Progenitor cell of endocrine pancreas (in vitro differentiated cells): Measurements from ENCODE around the gene TEAD1. TPM values are rescaled to one million over a fixed set of nuclear protein-coding genes. Genes with fewer than 3 reads are reported as not detected.

Source experiments
- DNase-seq: peaks from one replicate; pipeline ENCODE4 v3.0.0; 2021; ENCODE audit warnings: low spot score; ENCODE audit not compliant: unreplicated experiment
- H3K27ac Mint-ChIP-seq: 2 replicates; pipeline ENCODE4 v1.8.0; 2021; ENCODE audit warnings: mild to moderate bottlenecking, moderate library complexity, mixed read lengths
- H3K27me3 Mint-ChIP-seq: 2 replicates; pipeline ENCODE4 v1.8.0; 2021; ENCODE audit warnings: mixed read lengths
- H3K36me3 Mint-ChIP-seq: 2 replicates; pipeline ENCODE4 v1.8.0; 2022; ENCODE audit warnings: mixed read lengths; ENCODE audit not compliant: insufficient read depth
- H3K4me1 Mint-ChIP-seq: 2 replicates; pipeline ENCODE4 v1.8.0; 2021; ENCODE audit warnings: low read depth, mixed read lengths
- H3K4me3 Mint-ChIP-seq: 2 replicates; pipeline ENCODE4 v1.8.0; 2021; ENCODE audit warnings: low read depth, mild to moderate bottlenecking, moderate library complexity, mixed read lengths
- H3K9me3 Mint-ChIP-seq: 2 replicates; pipeline ENCODE4 v1.8.0; 2021; ENCODE audit warnings: low read depth, mixed read lengths
- CTCF ChIP-seq: fragments of 200-600 bp; sonication (generic); IDR thresholded peaks from one replicate; pipeline ENCODE4 v1.5.0; 2021; ENCODE audit warnings: antibody characterized with exemption, mild to moderate bottlenecking; ENCODE audit not compliant: unreplicated experiment
- total RNA-seq: library from RNA; stranded (reverse); gene quantifications from 2 replicates; pipeline ENCODE4 v1.2.1, GENCODE V29; 2021

TEAD1 gene
- total RNA-seq, 1 donor from 2014 or later, result 92.4 TPM

GRCh38 chr11:12897867-12898266, 223.6 kb downstream of the TEAD1 start:
- peak overlapping the region; percentile 25 for H3K27ac Mint-ChIP-seq
- TF ChIP-seq CTCF, result no peak
- peaks cover 17% of the 10 kb centered on the region for H3K36me3 Mint-ChIP-seq
- H3K4me3 Mint-ChIP-seq, result no peak overlapping the region
- peaks cover 8% of the 10 kb centered on the region for H3K4me1 Mint-ChIP-seq
- no peak for DNase-seq
- no peaks in the 10 kb centered on the region for H3K27me3 Mint-ChIP-seq
- no peaks in the 10 kb centered on the region for H3K9me3 Mint-ChIP-seq

- peaks cover 15% of the 10 kb centered on the region for H3K36me3 Mint-ChIP-seq
- H3K4me3 Mint-ChIP-seq, result no peak overlapping the region
- DNase-seq, result no peak
- H3K27ac Mint-ChIP-seq, result no peak overlapping the region
- no peaks in the 10 kb centered on the region for H3K4me1 Mint-ChIP-seq
- no peaks in the 10 kb centered on the region for H3K27me3 Mint-ChIP-seq
- H3K9me3 Mint-ChIP-seq, result no peaks in the 10 kb centered on the region
- no peak for TF ChIP-seq CTCF
These were observed 226.3 kb downstream of the TEAD1 start for GRCh38 chr11:12900496-12900895.

GRCh38 chr11:12901272-12901671, 227.1 kb downstream of the TEAD1 start:
- peak overlapping the region; percentile 7 for H3K27ac Mint-ChIP-seq
- H3K4me1 Mint-ChIP-seq, result no peaks in the 10 kb centered on the region
- no peak for TF ChIP-seq CTCF
- DNase-seq, result no peak
- H3K9me3 Mint-ChIP-seq, result no peaks in the 10 kb centered on the region
- H3K27me3 Mint-ChIP-seq, result no peaks in the 10 kb centered on the region
- H3K36me3 Mint-ChIP-seq, result peaks cover 17% of the 10 kb centered on the region
- H3K4me3 Mint-ChIP-seq, result no peak overlapping the region

- H3K4me3 Mint-ChIP-seq, result no peak overlapping the region
- H3K4me1 Mint-ChIP-seq, result no peaks in the 10 kb centered on the region
- no peaks in the 10 kb centered on the region for H3K9me3 Mint-ChIP-seq
- no peak overlapping the region for H3K27ac Mint-ChIP-seq
- TF ChIP-seq CTCF, result no peak
- H3K36me3 Mint-ChIP-seq, result peaks cover 18% of the 10 kb centered on the region
- no peak for DNase-seq
- H3K27me3 Mint-ChIP-seq, result no peaks in the 10 kb centered on the region
These were observed 227.8 kb downstream of the TEAD1 start for GRCh38 chr11:12901874-12902481.

GRCh38 chr11:12902791-12903486, 228.7 kb downstream of the TEAD1 start:
- DNase-seq, result no peak
- no peak overlapping the region for H3K4me3 Mint-ChIP-seq
- no peaks in the 10 kb centered on the region for H3K27me3 Mint-ChIP-seq
- H3K36me3 Mint-ChIP-seq, result peaks cover 16% of the 10 kb centered on the region
- no peaks in the 10 kb centered on the region for H3K9me3 Mint-ChIP-seq
- no peak for TF ChIP-seq CTCF
- no peak overlapping the region for H3K27ac Mint-ChIP-seq
- H3K4me1 Mint-ChIP-seq, result no peaks in the 10 kb centered on the region
